ENCODE measurements around the gene CTSE. TPM values are rescaled to one million over a fixed set of nuclear protein-coding genes. Genes with fewer than 3 reads are reported as not detected.

The CTSE gene
- total RNA-seq, 4 donors from 2014 or later, result 0.13 TPM; not detected in 3

DNA sequence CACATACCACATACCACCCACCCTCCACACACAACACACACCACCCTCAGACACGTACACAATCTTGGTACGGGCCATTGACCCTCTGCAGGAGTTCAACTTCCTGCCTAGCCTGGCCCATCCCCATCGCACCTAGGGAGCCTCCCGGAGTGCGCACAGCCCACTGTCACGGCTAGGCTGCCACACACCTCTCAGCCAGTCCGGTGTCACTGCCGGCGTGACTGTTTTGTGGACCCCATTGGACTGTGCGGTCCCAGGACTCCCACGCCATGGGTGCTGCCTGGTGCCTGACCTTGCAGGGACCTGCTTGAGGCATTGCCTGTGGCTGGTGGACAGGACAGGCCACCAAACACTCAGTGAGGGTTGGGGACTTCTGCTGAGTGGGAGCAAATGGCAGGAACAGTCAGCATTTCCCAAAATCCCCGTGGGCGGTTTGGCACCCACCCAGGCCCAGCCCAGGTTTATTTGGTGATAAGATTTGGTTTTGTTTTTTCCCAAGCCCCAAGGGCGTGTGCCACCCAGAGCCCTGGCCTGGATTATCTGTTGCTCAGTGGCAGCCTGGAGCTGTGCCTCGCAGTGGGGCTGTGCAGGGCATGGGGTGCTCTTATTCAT, 48.2 kb downstream of the CTSE start:
- no peak for DNase-seq (ENCODE audit: extremely low spot score)

GRCh38 chr1:205974712-205975111, 49.0 kb downstream of the CTSE start:
- 73% methylated on average over 3 of the region's 3 CpGs for WGBS
- no peak for TF ChIP-seq CTCF (IDR thresholded peaks at IDR 0.05)
- TF ChIP-seq POLR2A (IDR thresholded peaks at IDR 0.05; ENCODE audit: low read depth), result no peak
- no peak for DNase-seq (ENCODE audit: extremely low spot score)
- no peak overlapping the region for H3K4me3 ChIP-seq
- H3K27me3 ChIP-seq, result peaks cover 0 to 5% (median 0%) of the 10 kb centered on the region in 4 donors
- no peak overlapping the region for H3K27ac ChIP-seq (replicated peaks in 1 of 4)
- peaks cover 0 to 19% (median 3%) of the 10 kb centered on the region in 4 donors for H3K4me1 ChIP-seq
- H3K36me3 ChIP-seq, result no peaks in the 10 kb centered on the region
- intact Hi-C loops (cut with DNase I), result loop anchor here (5.0 kb wide), 1 partner anchor 382 kb away; no protein-coding TSS in a partner anchor
- H3K9me3 ChIP-seq, result no peaks in the 10 kb centered on the region

More for the DNA sequence above, 48.2 kb downstream of the CTSE start:
- 82% methylated on average over 10 of the region's 15 CpGs for WGBS
- Histone ChIP-seq H3K4me1 (peaks cover 0 to 19% (median 3%) of the 10 kb centered on the region in 4 donors), H3K27me3 (peaks cover 0 to 5% (median 0%) of the 10 kb centered on the region in 4 donors), H3K4me3 (no peak overlapping the region), H3K36me3 (no peaks in the 10 kb centered on the region), H3K9me3 (no peaks in the 10 kb centered on the region), H3K27ac (replicated peaks in 1 of 4) (no peak overlapping the region)
- intact Hi-C loops (cut with DNase I), result loop anchor here (5.0 kb wide), 1 partner anchor 383 kb away; no protein-coding TSS in a partner anchor
- TF ChIP-seq POLR2A (IDR thresholded peaks at IDR 0.05; ENCODE audit: low read depth) (no peak), CTCF (IDR thresholded peaks at IDR 0.05) (no peak), EP300 (IDR thresholded peaks at IDR 0.05) (no peak), POLR2AphosphoS5 (IDR thresholded peaks at IDR 0.05) (no peak)

DNA sequence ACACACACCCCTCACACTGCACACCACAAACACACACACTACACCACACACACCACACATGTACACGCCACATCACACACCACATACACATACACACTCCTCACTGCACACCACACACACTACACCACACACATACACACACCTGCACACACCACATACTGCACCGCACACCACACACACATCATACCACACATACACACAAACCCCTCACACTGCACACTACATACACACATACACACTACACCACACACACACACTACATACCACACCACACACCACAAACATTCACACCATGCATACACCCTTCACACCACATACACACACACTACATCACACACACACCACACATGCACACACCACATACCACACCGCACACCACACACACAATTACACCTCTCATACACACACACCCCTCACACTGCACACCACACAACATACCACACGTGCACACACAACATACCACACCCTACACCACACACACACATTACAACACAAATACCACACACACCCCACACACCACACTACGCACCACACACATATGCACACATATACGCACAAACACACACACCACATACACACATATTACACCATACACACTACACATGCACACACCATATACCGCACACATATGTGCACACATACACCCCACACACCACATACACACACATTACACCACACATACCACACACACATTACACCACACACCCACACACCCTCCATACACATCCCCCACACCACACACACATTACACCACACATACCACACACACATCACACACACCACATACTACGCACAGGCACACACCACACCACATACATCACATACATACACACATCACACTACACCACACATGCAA, 50.1 kb downstream of the CTSE start:
- DNase-seq (ENCODE audit: extremely low spot score), result no peak

GRCh38 chr1:205972491-205973168, 51.1 kb downstream of the CTSE start:
- H3K36me3 ChIP-seq, result no peaks in the 10 kb centered on the region
- peaks cover 0 to 5% (median 0%) of the 10 kb centered on the region in 4 donors for H3K27me3 ChIP-seq
- H3K4me3 ChIP-seq, result no peak overlapping the region
- 76% methylated on average over 11 of the region's 11 CpGs for WGBS
- DNase-seq (ENCODE audit: extremely low spot score), result no peak
- peaks cover 0 to 19% (median 3%) of the 10 kb centered on the region in 4 donors for H3K4me1 ChIP-seq
- intact Hi-C loops (cut with DNase I), result no loop called here
- TF ChIP-seq POLR2AphosphoS5 (IDR thresholded peaks at IDR 0.05), result no peak
- TF ChIP-seq EP300 (IDR thresholded peaks at IDR 0.05), result no peak
- TF ChIP-seq POLR2A (IDR thresholded peaks at IDR 0.05; ENCODE audit: low read depth), result no peak
- no peak for TF ChIP-seq CTCF (IDR thresholded peaks at IDR 0.05)
- no peaks in the 10 kb centered on the region for H3K9me3 ChIP-seq
- no peak overlapping the region for H3K27ac ChIP-seq (replicated peaks in 1 of 4)

More for the DNA sequence above, 50.1 kb downstream of the CTSE start:
- intact Hi-C loops (cut with DNase I), result no loop called here
- H3K9me3 ChIP-seq, result no peaks in the 10 kb centered on the region
- no peak overlapping the region for H3K27ac ChIP-seq (replicated peaks in 1 of 4)
- H3K36me3 ChIP-seq, result no peaks in the 10 kb centered on the region
- 96% methylated on average over 8 of the region's 8 CpGs for WGBS
- peaks cover 0 to 5% (median 0%) of the 10 kb centered on the region in 4 donors for H3K27me3 ChIP-seq
- no peak for TF ChIP-seq CTCF (IDR thresholded peaks at IDR 0.05)
- no peak for TF ChIP-seq POLR2A (IDR thresholded peaks at IDR 0.05; ENCODE audit: low read depth)
- TF ChIP-seq EP300 (IDR thresholded peaks at IDR 0.05), result no peak
- H3K4me3 ChIP-seq, result no peak overlapping the region
- H3K4me1 ChIP-seq, result peaks cover 0 to 19% (median 3%) of the 10 kb centered on the region in 4 donors

All from esophagus muscularis mucosa (tissue), 4 donors.